Endodermal cell (in vitro differentiated cells): ENCODE measurements around the gene SCML2. TPM values are rescaled to one million over a fixed set of nuclear protein-coding genes. Genes with fewer than 3 reads are reported as not detected.

ENCODE experiments used
- DNase-seq: peaks from one replicate; pipeline ENCODE4 v3.0.0-alpha.2; 2017
- H3K27ac ChIP-seq: 2 replicates; pipeline ENCODE4 v1.5.1; 2013; ENCODE audit warnings: mild to moderate bottlenecking, low read depth, low read length, moderate library complexity
- H3K27me3 ChIP-seq: 2 replicates; pipeline ENCODE4 v1.6.1; 2013; ENCODE audit warnings: mild to moderate bottlenecking, low read length, moderate library complexity; ENCODE audit not compliant: insufficient read depth, control insufficient read depth, poor library complexity, severe bottlenecking
- H3K36me3 ChIP-seq: 2 replicates; pipeline ENCODE4 v1.7.0; 2013; ENCODE audit warnings: mild to moderate bottlenecking, low read length, moderate library complexity; ENCODE audit not compliant: control insufficient read depth, insufficient read depth
- H3K4me1 ChIP-seq: one replicate; pipeline ENCODE4 v1.7.0; 2013; ENCODE audit warnings: low read length; ENCODE audit not compliant: control insufficient read depth, insufficient read depth
- H3K4me3 ChIP-seq: 2 replicates; pipeline ENCODE4 v1.5.1; 2013; ENCODE audit warnings: mild to moderate bottlenecking, low read length, moderate library complexity
- H3K9ac ChIP-seq: 2 replicates; pipeline ENCODE4 v1.6.1; 2013; ENCODE audit warnings: mild to moderate bottlenecking, low read length, moderate library complexity; ENCODE audit not compliant: poor library complexity, severe bottlenecking; ENCODE audit errors: extremely low read depth
- H3K9me3 ChIP-seq: 2 replicates; pipeline ENCODE4 v1.6.1; 2013; ENCODE audit warnings: mild to moderate bottlenecking, low read length, moderate library complexity; ENCODE audit not compliant: control insufficient read depth
- H3K27ac Mint-ChIP-seq: 2 replicates; pipeline ENCODE4 v1.8.0; 2020; ENCODE audit warnings: mixed read lengths
- H3K27me3 Mint-ChIP-seq: 2 replicates; pipeline ENCODE4 v1.8.0; 2021; ENCODE audit warnings: mild to moderate bottlenecking, mixed read lengths; ENCODE audit not compliant: insufficient read depth
- H3K36me3 Mint-ChIP-seq: 2 replicates; pipeline ENCODE4 v1.8.0; 2020; ENCODE audit warnings: low read depth, mixed read lengths
- H3K4me1 Mint-ChIP-seq: 2 replicates; pipeline ENCODE4 v1.8.0; 2020; ENCODE audit warnings: mixed read lengths
- H3K4me3 Mint-ChIP-seq: 2 replicates; pipeline ENCODE4 v1.8.0; 2020; ENCODE audit warnings: mild to moderate bottlenecking, moderate library complexity, mixed read lengths
- H3K9me3 Mint-ChIP-seq: 2 replicates; pipeline ENCODE4 v1.8.0; 2020; ENCODE audit warnings: mild to moderate bottlenecking, mixed read lengths
- WGBS, 2 experiments: methylation state at CpG; one replicate each; pipeline versions ENCODE4 v1.1.5 to v1.1.7; 2013; ENCODE audit warnings: missing lambda C conversion rate in 2 of 2, mixed read lengths in 1 of 2; ENCODE audit not compliant: insufficient coverage in 1 of 2, insufficient read length in 1 of 2; 5-methylcytosine and 5-hydroxymethylcytosine counted together
- total RNA-seq, 2 donors: library from RNA; stranded (reverse); fragmentation: NEBNext Ultra II Directional in 1 of 2; extraction: Animal tissue kit (Norgen Biotek cat#: 25700) in 1 of 2; gene quantifications; 2 replicates in 1 of 2; 3 replicates in 1 of 2; pipeline ENCODE4 v1.2.1, GENCODE V29; 2021
- TF ChIP-seq, protein P1 (sequence below): fragments of 200-600 bp; sonication (generic); conservative IDR thresholded peaks from 2 replicates; pipeline ENCODE4 v1.5.0; 2021; ENCODE audit warnings: antibody characterized with exemption, mild to moderate bottlenecking

SCML2 gene
- total RNA-seq, 2 donors from 2014 or later, result 16.8 to 22.8 TPM

DNA sequence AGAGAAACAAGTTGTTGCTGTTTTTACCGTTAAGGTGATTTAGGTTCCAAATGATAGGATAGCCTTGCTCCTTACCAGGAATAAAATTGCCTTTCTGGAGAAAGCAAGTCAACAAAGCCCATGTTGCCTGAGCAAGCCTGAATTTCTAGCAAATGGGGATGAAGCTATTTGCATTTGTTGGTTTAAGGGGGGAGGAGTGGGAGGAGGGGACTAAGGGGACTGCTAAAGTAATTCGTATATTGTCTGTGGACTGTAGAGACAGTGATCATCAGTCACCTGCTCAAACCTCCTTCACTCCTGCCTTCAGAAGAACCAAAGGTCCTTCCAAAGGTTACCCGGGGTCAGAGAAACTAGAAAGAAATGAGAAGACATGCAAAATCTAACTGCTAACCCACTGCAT lies 65.8 kb downstream of the SCML2 start:
- WGBS, 2 experiments, result 31% methylated on average over 2 of the region's 3 CpGs; no CpG with 5 or more reads in 1 of the 2 experiments
- Histone ChIP-seq H3K9ac (no peak overlapping the region), H3K4me1 (no peaks in the 10 kb centered on the region), H3K27me3 (no peaks in the 10 kb centered on the region), H3K9me3 (no peaks in the 10 kb centered on the region), H3K4me3 (no peak overlapping the region), H3K36me3 (no peaks in the 10 kb centered on the region), H3K27ac (no peak overlapping the region)
- Mint-ChIP-seq H3K4me1 (peaks cover 11% of the 10 kb centered on the region), H3K27ac (no peak overlapping the region), H3K9me3 (peaks cover 31% of the 10 kb centered on the region), H3K36me3 (peaks cover 2% of the 10 kb centered on the region), H3K27me3 (no peaks in the 10 kb centered on the region), H3K4me3 (no peak overlapping the region)
- TF ChIP-seq, protein P1, sequence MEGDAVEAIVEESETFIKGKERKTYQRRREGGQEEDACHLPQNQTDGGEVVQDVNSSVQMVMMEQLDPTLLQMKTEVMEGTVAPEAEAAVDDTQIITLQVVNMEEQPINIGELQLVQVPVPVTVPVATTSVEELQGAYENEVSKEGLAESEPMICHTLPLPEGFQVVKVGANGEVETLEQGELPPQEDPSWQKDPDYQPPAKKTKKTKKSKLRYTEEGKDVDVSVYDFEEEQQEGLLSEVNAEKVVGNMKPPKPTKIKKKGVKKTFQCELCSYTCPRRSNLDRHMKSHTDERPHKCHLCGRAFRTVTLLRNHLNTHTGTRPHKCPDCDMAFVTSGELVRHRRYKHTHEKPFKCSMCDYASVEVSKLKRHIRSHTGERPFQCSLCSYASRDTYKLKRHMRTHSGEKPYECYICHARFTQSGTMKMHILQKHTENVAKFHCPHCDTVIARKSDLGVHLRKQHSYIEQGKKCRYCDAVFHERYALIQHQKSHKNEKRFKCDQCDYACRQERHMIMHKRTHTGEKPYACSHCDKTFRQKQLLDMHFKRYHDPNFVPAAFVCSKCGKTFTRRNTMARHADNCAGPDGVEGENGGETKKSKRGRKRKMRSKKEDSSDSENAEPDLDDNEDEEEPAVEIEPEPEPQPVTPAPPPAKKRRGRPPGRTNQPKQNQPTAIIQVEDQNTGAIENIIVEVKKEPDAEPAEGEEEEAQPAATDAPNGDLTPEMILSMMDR, result no peak
- DNase-seq, result no peak

DNA sequence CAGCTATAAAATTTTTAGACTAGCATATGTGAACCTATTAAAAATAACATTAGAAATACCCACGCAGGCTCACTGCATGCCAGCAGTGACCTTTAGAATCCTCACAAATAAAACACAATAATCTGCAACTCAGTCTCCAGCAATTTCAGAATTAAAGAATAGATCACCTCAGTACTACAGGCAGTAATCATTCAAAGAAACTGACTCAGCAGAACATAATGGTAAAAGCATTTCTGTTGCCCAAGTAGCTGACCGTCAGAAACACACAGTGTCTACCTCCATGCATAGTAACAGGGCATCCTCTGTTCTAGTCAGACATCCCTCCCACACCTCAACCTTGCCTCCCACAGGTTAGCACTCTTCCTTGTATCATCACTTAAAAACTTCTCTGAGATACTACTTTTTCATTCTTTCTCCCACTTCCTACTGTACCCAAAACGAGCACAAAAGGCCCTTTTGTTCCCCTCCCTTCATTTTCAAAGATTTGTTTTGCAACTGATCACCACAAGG lies 68.1 kb downstream of the SCML2 start:
- H3K9me3 ChIP-seq, result no peaks in the 10 kb centered on the region
- no peak overlapping the region for H3K9ac ChIP-seq
- 87% methylated on average over 3 of the region's 3 CpGs; no CpG with 5 or more reads in 1 of the 2 experiments for WGBS, 2 experiments
- no peak overlapping the region for H3K4me3 ChIP-seq
- H3K36me3 ChIP-seq, result no peaks in the 10 kb centered on the region
- H3K4me1 ChIP-seq, result no peaks in the 10 kb centered on the region
- H3K4me1 Mint-ChIP-seq, result peaks cover 11% of the 10 kb centered on the region
- DNase-seq, result no peak
- H3K4me3 Mint-ChIP-seq, result no peak overlapping the region
- H3K27me3 Mint-ChIP-seq, result no peaks in the 10 kb centered on the region
- H3K27ac ChIP-seq, result no peak overlapping the region
- peaks cover 2% of the 10 kb centered on the region for H3K36me3 Mint-ChIP-seq
- TF ChIP-seq, protein P1, result no peak
- no peak overlapping the region for H3K27ac Mint-ChIP-seq
- H3K9me3 Mint-ChIP-seq, result peaks cover 48% of the 10 kb centered on the region
- H3K27me3 ChIP-seq, result no peaks in the 10 kb centered on the region

DNA sequence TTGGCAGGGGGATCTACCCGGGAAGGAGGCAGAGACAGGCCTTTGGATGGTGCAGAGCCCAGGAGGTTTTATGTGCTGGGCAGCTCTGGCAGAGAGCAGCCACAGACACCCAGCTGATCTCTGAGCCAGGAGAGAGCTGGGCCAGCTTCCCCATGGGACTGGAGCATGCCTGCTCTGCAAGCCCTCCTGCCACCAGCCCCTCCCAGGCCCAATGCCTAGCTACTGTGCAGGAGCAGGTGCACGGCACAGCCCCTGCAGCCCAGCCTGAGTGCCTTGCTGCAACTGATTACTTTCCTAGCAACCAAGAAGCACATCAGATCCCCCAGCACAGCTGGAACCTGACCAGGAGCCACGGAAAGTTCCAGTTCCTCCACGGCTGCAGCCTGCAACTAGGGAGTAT lies 76.0 kb downstream of the SCML2 start:
- Histone ChIP-seq H3K36me3 (no peaks in the 10 kb centered on the region), H3K4me3 (no peak overlapping the region), H3K27me3 (no peaks in the 10 kb centered on the region), H3K9ac (no peak overlapping the region), H3K4me1 (no peaks in the 10 kb centered on the region), H3K9me3 (no peaks in the 10 kb centered on the region), H3K27ac (no peak overlapping the region)
- Mint-ChIP-seq H3K4me3 (no peak overlapping the region), H3K4me1 (no peaks in the 10 kb centered on the region), H3K9me3 (peaks cover 65% of the 10 kb centered on the region), H3K36me3 (peaks cover 11% of the 10 kb centered on the region), H3K27me3 (no peaks in the 10 kb centered on the region), H3K27ac (no peak overlapping the region)
- TF ChIP-seq, protein P1, result no peak
- no peak for DNase-seq
- 96% methylated on average over 4 of the region's 4 CpGs; no CpG with 5 or more reads in 1 of the 2 experiments for whole genome bisulfite sequencing, 2 experiments
